Raji (cell line): ENCODE results near the gene CAMTA2.

Source experiments
- POLR2A ChIP-seq: IDR thresholded peaks from 2 replicates; pipeline ENCODE4 v1.6.1; 2011; ENCODE audit warnings: low read depth, low read length, control low read depth; ENCODE audit not compliant: insufficient read depth

The CAMTA2 gene, protein sequence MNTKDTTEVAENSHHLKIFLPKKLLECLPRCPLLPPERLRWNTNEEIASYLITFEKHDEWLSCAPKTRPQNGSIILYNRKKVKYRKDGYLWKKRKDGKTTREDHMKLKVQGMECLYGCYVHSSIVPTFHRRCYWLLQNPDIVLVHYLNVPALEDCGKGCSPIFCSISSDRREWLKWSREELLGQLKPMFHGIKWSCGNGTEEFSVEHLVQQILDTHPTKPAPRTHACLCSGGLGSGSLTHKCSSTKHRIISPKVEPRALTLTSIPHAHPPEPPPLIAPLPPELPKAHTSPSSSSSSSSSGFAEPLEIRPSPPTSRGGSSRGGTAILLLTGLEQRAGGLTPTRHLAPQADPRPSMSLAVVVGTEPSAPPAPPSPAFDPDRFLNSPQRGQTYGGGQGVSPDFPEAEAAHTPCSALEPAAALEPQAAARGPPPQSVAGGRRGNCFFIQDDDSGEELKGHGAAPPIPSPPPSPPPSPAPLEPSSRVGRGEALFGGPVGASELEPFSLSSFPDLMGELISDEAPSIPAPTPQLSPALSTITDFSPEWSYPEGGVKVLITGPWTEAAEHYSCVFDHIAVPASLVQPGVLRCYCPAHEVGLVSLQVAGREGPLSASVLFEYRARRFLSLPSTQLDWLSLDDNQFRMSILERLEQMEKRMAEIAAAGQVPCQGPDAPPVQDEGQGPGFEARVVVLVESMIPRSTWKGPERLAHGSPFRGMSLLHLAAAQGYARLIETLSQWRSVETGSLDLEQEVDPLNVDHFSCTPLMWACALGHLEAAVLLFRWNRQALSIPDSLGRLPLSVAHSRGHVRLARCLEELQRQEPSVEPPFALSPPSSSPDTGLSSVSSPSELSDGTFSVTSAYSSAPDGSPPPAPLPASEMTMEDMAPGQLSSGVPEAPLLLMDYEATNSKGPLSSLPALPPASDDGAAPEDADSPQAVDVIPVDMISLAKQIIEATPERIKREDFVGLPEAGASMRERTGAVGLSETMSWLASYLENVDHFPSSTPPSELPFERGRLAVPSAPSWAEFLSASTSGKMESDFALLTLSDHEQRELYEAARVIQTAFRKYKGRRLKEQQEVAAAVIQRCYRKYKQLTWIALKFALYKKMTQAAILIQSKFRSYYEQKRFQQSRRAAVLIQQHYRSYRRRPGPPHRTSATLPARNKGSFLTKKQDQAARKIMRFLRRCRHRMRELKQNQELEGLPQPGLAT

DNA sequence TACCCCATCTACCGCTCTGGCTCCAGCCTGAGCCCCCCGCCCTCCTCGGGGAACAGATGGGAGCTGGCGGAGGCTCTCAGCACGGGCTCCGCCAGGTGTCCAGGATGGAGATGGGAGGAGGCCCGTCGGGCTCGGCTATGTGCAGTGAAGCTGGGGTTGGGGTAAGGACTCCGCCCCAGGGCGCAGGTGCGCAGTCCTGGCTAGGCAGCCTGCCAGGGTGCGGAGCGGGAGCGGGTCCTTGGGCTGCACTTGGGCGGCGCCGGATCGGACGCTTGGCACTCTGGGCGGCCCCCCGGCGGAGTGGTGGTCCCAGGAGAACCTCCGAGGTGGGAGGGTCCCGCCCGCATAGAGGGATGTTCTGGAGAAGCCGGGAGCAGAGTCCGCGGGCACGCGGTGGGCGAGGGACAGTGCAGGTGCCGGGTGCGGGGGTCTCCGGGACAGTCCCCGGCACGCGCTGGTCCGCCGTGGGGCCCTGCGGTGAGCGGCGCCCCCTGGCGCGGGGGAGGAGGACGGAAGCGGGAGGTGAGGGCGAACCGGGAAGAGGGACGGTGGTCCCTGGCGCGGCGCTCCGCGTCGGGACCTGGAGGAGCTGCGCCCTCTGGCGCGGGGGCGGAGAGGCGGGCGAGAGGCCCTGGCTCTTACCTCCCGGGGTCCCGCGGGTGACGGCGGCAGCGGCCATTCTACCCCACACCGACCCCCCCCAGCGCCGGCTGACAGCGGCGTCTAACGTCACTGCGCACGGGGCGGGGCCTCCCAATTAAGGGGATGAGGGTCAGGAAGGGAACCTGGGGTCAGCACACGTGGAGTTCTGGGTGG, at the start of gene CAMTA2:
CAMTA2 (minus strand) TSS at position 725 of the 816 bp plus-strand sequence. CDS start 1,453 bp downstream, outside the sequence.
- TF ChIP-seq POLR2A = peak; percentile 84

GRCh38 chr17:5035315-5035714, 47.8 kb upstream of the CAMTA2 start, which contains the start of gene SLC52A1:
Gene SLC52A1, minus strand, starts transcription at chr17:5035426. Its CDS starts 820 bp downstream, at chr17:5034606.
- TF ChIP-seq POLR2A = no peak

DNA sequence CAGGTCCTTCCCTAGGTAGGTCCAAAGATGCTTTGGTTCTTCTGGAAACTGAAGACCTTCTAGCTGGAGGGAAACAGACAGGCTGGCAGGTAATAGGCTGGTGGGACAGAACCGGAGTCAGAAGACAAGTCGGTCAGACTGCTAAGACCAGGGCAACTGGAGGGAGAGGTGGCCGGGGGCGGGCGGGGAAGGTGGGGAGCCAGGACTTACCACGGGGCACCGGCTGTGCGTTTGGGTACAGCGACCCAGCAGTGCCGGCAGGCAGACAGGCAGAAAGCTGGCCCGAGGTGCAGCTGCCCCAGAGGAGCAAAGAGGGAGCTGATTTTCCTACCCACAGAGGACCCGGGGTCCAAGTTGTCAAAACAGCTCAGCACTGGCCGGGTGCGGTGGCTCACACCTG, 47.2 kb upstream of the CAMTA2 start:
- no peak for TF ChIP-seq POLR2A

DNA sequence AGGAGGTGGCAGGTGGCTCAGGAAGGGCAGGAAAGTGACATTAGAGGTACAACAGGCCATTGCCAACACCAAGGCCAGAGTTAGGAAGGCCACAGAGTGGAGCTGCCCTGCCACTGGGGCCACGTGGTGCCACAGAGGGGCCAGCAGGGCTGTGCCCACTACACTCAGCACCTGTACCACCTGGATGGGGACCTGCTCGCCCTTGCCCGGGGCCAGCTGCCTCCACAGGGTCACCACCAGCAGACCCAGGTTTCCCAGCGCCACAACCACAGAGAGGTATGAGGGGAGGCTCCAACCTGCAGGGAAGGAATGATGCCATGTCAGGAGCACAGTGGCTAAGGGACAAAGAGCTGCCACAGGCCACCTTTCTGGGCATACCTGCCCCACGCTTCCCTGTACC, 46.6 kb upstream of the CAMTA2 start:
- TF ChIP-seq POLR2A = no peak

GRCh38 chr17:5033352-5034015, 46.0 kb upstream of the CAMTA2 start:
- TF ChIP-seq POLR2A = no peak

DNA sequence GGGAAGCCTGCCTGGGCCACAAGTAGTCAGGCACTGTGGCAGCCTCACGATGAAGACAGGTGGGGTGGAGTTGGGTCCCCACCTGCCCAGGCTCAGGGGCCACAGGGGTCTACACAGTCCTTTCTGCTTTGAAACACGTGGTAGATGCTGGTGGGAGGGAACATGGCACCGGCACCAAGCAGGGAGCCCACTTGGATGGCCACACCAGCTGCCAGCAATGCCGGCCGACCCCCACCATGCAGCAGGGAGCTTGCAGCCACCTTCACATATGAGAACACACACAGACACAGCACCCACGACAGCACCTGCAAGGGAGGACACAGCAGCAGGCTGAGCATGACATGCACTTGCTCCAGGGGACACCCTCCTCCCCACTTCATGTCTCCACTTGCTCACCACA, 45.4 kb upstream of the CAMTA2 start:
- TF ChIP-seq POLR2A = no peak

DNA sequence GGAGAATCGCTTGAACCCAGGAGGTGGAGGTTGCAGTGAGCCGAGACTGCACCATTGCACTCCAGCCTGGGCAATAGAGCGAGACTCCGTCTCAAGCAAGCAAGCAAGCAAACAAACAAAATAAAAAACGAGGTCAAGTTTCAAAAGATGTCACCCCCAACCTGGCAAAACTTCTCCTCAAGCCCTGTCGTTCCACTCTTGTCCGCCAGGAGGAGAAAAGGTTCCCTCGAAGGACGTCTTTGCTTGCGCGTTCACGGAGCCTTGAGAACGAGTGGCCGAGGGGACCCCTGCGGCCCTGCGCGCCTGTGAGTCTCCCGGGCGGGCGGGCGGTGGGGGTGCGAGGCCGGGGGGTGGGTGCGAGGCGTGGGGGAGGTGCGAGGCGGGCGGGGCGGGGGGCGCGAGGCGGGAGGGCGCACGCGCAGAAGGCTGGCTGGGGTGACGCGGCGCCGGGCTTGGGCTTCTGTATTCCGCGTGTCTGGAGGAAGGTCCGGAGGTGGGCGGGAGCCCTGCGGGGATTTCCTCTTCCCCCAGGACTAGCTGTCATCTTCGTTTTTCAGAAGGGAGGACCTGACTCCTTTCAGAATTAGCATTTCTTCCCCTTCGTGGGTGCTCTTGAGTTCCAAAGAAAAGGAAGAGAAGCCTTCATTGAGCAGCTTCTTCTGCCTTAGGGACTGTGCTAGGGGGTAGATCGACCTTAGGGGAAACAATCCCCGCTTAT, 44.0 kb upstream of the CAMTA2 start:
- TF ChIP-seq POLR2A = peak; percentile 27; the same call in 1 of the 2 replicates

- no peak for TF ChIP-seq POLR2A
These were observed 40.4 kb upstream of the CAMTA2 start for GRCh38 chr17:5027916-5028315.

DNA sequence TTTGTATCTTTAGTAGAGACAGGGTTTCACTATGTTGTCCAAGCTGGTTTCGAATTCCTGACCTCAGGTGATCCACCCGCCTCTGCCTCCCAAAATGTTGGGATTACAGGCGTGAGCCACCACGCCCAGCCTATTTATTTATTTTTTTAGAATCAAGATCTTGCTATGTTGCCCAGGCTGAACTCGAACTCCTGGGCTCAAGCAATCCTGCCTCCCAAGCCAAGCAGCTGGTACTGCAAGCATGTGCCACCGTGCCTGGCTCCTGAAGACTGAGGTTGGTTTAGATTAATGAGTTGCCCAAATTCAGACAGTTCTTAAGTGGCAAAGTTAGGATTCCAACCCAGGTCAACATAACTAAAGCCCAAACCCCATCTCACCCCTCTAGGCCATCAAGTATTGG, 39.8 kb upstream of the CAMTA2 start:
- TF ChIP-seq POLR2A = no peak

- no peak for TF ChIP-seq POLR2A
These were observed 37.1 kb upstream of the CAMTA2 start for GRCh38 chr17:5024604-5025003.

- no peak for TF ChIP-seq POLR2A
These were observed 36.2 kb upstream of the CAMTA2 start for GRCh38 chr17:5023588-5024147.

DNA sequence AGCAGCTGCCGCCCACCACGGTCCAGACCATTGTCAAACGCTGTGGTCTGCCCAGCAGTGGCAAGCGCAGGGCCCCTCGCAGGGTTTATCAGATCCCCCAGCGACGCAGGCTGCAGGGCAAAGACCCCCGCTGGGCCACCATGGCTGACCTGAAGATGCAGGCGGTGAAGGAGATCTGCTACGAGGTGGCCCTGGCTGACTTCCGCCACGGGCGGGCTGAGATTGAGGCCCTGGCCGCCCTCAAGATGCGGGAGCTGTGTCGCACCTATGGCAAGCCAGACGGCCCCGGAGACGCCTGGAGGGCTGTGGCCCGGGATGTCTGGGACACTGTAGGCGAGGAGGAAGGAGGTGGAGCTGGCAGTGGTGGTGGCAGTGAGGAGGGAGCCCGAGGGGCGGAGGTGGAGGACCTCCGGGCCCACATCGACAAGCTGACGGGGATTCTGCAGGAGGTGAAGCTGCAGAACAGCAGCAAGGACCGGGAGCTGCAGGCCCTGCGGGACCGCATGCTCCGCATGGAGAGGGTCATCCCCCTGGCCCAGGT, 34.8 kb upstream of the CAMTA2 start:
- no peak for TF ChIP-seq POLR2A
